GM23338 (cell line): ENCODE results near the gene THAP9. TPM values are rescaled to one million over a fixed set of nuclear protein-coding genes. Genes with fewer than 3 reads are reported as not detected.

Experiments used
- ATAC-seq: fragments of 200-7000 bp; cut with Tn5 transposase; 3 replicates; pipeline ENCODE4 v1.9.1; 2020
- DNase-seq: peaks from one replicate; pipeline ENCODE4 v3.0.0-alpha.2; 2015; ENCODE audit warnings: low spot score
- H2AFZ ChIP-seq: fragments of 200-600 bp; sonication (generic); 2 replicates; pipeline ENCODE4 v1.8.0; 2016; ENCODE audit warnings: antibody characterized with exemption, mild to moderate bottlenecking, moderate library complexity
- H3F3A ChIP-seq: fragments of 200-600 bp; sonication (generic); replicated peaks from 2 replicates; pipeline ENCODE4 v1.8.0; 2017; ENCODE audit warnings: antibody characterized with exemption, mixed run types, low read depth
- H3K27ac ChIP-seq: fragments of 200-600 bp; sonication (generic); 2 replicates; pipeline ENCODE4 v1.6.1; 2016; ENCODE audit warnings: low read depth
- H3K27me3 ChIP-seq: fragments of 200-600 bp; sonication (generic); 2 replicates; pipeline ENCODE4 v1.8.0; 2016; ENCODE audit warnings: mild to moderate bottlenecking, mixed run types, moderate library complexity; ENCODE audit not compliant: insufficient read depth
- H3K36me3 ChIP-seq: fragments of 200-600 bp; sonication (generic); 2 replicates; pipeline ENCODE4 v1.8.0; 2016; ENCODE audit warnings: mild to moderate bottlenecking; ENCODE audit not compliant: insufficient read depth
- H3K4me1 ChIP-seq: fragments of 200-600 bp; sonication (generic); 2 replicates; pipeline ENCODE4 v1.8.0; 2016; ENCODE audit warnings: mild to moderate bottlenecking, moderate library complexity; ENCODE audit not compliant: insufficient read depth
- H3K4me2 ChIP-seq: fragments of 200-600 bp; sonication (generic); 2 replicates; pipeline ENCODE4 v1.7.1; 2017; ENCODE audit warnings: mixed run types
- H3K4me3 ChIP-seq: fragments of 200-600 bp; sonication (generic); 2 replicates; pipeline ENCODE4 v1.6.1; 2016; ENCODE audit warnings: mixed run types
- H3K79me2 ChIP-seq: fragments of 200-600 bp; sonication (generic); replicated peaks from 2 replicates; pipeline ENCODE4 v1.8.0; 2017; ENCODE audit warnings: mild to moderate bottlenecking; ENCODE audit not compliant: insufficient read depth
- H3K9me2 ChIP-seq: fragments of 200-600 bp; sonication (generic); 2 replicates; pipeline ENCODE4 v1.8.0; 2017; ENCODE audit not compliant: insufficient read depth
- H4K20me1 ChIP-seq: fragments of 200-600 bp; sonication (generic); replicated peaks from 2 replicates; pipeline ENCODE4 v1.8.0; 2017; ENCODE audit warnings: mild to moderate bottlenecking; ENCODE audit not compliant: insufficient read depth
- H3K27ac Mint-ChIP-seq: 2 replicates; pipeline ENCODE4 v1.8.0; 2020; ENCODE audit warnings: inconsistent platforms, mild to moderate bottlenecking, moderate library complexity, mixed read lengths
- H3K27me3 Mint-ChIP-seq: 3 replicates; pipeline ENCODE4 v1.8.0; 2022; ENCODE audit warnings: low read depth, mild to moderate bottlenecking, moderate library complexity, mixed read lengths, inconsistent platforms; ENCODE audit not compliant: insufficient read depth, poor library complexity
- H3K36me3 Mint-ChIP-seq: 3 replicates; pipeline ENCODE4 v1.8.0; 2021; ENCODE audit warnings: low read depth, mild to moderate bottlenecking, inconsistent platforms, moderate library complexity, mixed read lengths
- H3K4me1 Mint-ChIP-seq: 3 replicates; pipeline ENCODE4 v1.8.0; 2020; ENCODE audit warnings: mild to moderate bottlenecking, inconsistent platforms, mixed read lengths
- H3K4me3 Mint-ChIP-seq: 3 replicates; pipeline ENCODE4 v1.8.0; 2021; ENCODE audit warnings: moderate library complexity, mild to moderate bottlenecking, inconsistent platforms, mixed read lengths
- H3K9me3 Mint-ChIP-seq: 3 replicates; pipeline ENCODE4 v1.8.0; 2020; ENCODE audit warnings: moderate library complexity, mild to moderate bottlenecking, inconsistent platforms, mixed read lengths
- CREB1 ChIP-seq: fragments of 250-450 bp; sonication (Bioruptor Pico); IDR thresholded peaks from 2 replicates; pipeline ENCODE4 v1.5.0; 2020; ENCODE audit warnings: low read depth, mild to moderate bottlenecking, moderate library complexity
- JUNB ChIP-seq: IDR thresholded peaks from one replicate; pipeline ENCODE4 v1.6.1; 2016; ENCODE audit warnings: antibody characterized with exemption; ENCODE audit not compliant: unreplicated experiment
- NANOG ChIP-seq: IDR thresholded peaks from 2 replicates; pipeline ENCODE4 v1.6.1; 2016; ENCODE audit warnings: antibody characterized with exemption, borderline replicate concordance
- POLR2AphosphoS5 ChIP-seq: IDR thresholded peaks from 2 replicates; pipeline ENCODE4 v1.6.1; 2016; ENCODE audit warnings: antibody characterized with exemption, low read depth
- ZNF114 ChIP-seq: fragments of 250-450 bp; sonication (Bioruptor Pico); IDR thresholded peaks from 2 replicates; pipeline ENCODE4 v1.5.0; 2020; ENCODE audit warnings: mild to moderate bottlenecking, moderate library complexity
- ZNF331 ChIP-seq: fragments of 250-450 bp; sonication (Bioruptor Pico); IDR thresholded peaks from 2 replicates; pipeline ENCODE4 v1.5.0; 2020; ENCODE audit warnings: low read depth, mild to moderate bottlenecking, moderate library complexity
- polyA plus RNA-seq: library from polyadenylated mRNA; unstranded; fragments of >200 nt; fragmentation: Nextera tagmentation; extraction: Ambion mirVana; gene quantifications from 2 replicates; pipeline ENCODE4 v1.2.1, GENCODE V29; 2016
- total RNA-seq: library from RNA; depleted of rRNA; stranded (reverse); fragments of >200 nt; shearing (Covaris generic); gene quantifications from 2 replicates; pipeline ENCODE4 v1.2.3, GENCODE V29; 2014
- TF ChIP-seq, protein P1 (sequence below): IDR thresholded peaks from one replicate; pipeline ENCODE4 v1.6.1; 2018; ENCODE audit warnings: antibody characterized with exemption; ENCODE audit not compliant: unreplicated experiment
- TF ChIP-seq, protein P2 (sequence below): IDR thresholded peaks from 2 replicates; pipeline ENCODE4 v1.6.1; 2016; ENCODE audit warnings: antibody characterized with exemption

The THAP9 gene
- total and polyA plus RNA-seq, 2 experiments from 2014 or later: 8.7 to 22.3 TPM

- no peak for TF ChIP-seq CREB1 (CRISPR knock-in tag)
- TF ChIP-seq ZNF331 (CRISPR knock-in tag): no peak
- no peak for TF ChIP-seq NANOG
- TF ChIP-seq ZNF114 (CRISPR knock-in tag): no peak
- no peak for TF ChIP-seq JUNB
- TF ChIP-seq, protein P1, sequence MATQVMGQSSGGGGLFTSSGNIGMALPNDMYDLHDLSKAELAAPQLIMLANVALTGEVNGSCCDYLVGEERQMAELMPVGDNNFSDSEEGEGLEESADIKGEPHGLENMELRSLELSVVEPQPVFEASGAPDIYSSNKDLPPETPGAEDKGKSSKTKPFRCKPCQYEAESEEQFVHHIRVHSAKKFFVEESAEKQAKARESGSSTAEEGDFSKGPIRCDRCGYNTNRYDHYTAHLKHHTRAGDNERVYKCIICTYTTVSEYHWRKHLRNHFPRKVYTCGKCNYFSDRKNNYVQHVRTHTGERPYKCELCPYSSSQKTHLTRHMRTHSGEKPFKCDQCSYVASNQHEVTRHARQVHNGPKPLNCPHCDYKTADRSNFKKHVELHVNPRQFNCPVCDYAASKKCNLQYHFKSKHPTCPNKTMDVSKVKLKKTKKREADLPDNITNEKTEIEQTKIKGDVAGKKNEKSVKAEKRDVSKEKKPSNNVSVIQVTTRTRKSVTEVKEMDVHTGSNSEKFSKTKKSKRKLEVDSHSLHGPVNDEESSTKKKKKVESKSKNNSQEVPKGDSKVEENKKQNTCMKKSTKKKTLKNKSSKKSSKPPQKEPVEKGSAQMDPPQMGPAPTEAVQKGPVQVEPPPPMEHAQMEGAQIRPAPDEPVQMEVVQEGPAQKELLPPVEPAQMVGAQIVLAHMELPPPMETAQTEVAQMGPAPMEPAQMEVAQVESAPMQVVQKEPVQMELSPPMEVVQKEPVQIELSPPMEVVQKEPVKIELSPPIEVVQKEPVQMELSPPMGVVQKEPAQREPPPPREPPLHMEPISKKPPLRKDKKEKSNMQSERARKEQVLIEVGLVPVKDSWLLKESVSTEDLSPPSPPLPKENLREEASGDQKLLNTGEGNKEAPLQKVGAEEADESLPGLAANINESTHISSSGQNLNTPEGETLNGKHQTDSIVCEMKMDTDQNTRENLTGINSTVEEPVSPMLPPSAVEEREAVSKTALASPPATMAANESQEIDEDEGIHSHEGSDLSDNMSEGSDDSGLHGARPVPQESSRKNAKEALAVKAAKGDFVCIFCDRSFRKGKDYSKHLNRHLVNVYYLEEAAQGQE: no peak
- TF ChIP-seq, protein P2, sequence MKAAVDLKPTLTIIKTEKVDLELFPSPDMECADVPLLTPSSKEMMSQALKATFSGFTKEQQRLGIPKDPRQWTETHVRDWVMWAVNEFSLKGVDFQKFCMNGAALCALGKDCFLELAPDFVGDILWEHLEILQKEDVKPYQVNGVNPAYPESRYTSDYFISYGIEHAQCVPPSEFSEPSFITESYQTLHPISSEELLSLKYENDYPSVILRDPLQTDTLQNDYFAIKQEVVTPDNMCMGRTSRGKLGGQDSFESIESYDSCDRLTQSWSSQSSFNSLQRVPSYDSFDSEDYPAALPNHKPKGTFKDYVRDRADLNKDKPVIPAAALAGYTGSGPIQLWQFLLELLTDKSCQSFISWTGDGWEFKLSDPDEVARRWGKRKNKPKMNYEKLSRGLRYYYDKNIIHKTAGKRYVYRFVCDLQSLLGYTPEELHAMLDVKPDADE: no peak
Measured at GRCh38 chr4:82890528-82890900, 10.0 kb upstream of the THAP9 start (continued).

DNA sequence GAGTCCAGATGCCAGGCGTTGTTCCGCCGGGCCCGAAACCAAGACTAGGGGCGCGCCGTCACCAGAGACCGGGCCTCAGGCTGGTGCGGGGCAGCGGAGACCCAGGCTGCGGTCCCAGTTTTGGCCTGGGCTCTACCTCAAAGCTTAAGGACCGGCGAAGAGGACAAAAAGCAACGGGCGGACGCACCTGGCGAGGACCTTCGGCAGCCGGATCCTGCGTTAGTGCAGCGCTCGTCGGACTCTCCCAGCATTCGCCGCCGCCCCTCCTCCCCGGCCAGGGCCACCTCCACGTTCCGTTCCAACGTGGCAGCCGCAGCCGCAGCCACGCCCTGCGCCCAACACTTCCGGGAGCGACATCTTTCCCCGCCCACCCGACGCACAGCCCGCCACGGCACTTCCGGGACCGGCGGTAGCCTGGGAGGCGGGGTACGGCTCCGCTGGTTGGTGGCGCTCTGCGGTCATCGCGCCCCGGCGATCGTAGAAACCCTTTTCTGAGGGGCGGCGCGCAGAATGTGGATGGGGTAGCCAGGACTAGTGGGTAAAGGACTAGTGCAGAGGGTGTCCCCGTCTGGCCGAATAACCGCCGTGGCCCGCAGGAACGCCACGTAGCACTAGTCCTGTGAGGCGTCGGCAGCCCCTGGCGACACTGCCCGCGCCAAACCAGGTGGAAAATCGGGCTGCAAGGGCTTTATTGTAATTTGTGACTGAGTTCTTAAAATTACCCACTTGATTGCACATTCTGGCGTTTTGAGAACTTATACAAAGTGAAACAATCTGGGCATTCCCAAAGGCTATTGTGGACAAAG is 9.4 kb upstream of the THAP9 start, which contains the start of gene SEC31A:
Gene SEC31A (minus strand): TSS at position 253 of the 806 bp plus-strand sequence. CDS start 9,217 bp downstream, outside the sequence.
- Histone ChIP-seq H3K36me3 (peaks cover 29% of the 10 kb centered on the region; the same call in 1 of the 2 replicates), H3K27ac (peak within 1 kb of the TSS; percentile 96), H3K79me2 (peaks cover 71% of the 10 kb centered on the region), H3K27me3 (no peaks in the 10 kb centered on the region), H3K4me2 (peak within 1 kb of the TSS; percentile 92), H3F3A (peaks cover 15% of the 10 kb centered on the region; the same call in 1 of the 2 replicates), H3K4me1 (peaks cover 16% of the 10 kb centered on the region), H3K4me3 (peak within 1 kb of the TSS; percentile 93), H3K9me2 (no peaks in the 10 kb centered on the region), H2AFZ (peak within 1 kb of the TSS; percentile 92), H4K20me1 (peaks cover 24% of the 10 kb centered on the region)
- Mint-ChIP-seq H3K4me3 (peak within 1 kb of the TSS; percentile 90), H3K27ac (peak within 1 kb of the TSS; percentile 98), H3K27me3 (no peaks in the 10 kb centered on the region), H3K36me3 (peaks cover 34% of the 10 kb centered on the region), H3K9me3 (no peaks in the 10 kb centered on the region), H3K4me1 (peaks cover 9% of the 10 kb centered on the region; the same call in 2 of the 3 replicates)
- DNase-seq (peak; percentile 97), ATAC-seq (peak; percentile 94)
- TF ChIP-seq, protein P2: peak; percentile 72; the same call in 1 of the 2 replicates
- TF ChIP-seq, protein P1: no peak
- peak; percentile 92 for TF ChIP-seq CREB1 (CRISPR knock-in tag)
- TF ChIP-seq POLR2AphosphoS5: peak; percentile 94
